HG02623 (cell line): Measurements from ENCODE around the gene RIN1.

Source experiments
- ATAC-seq: cut with Tn5 transposase; IDR thresholded peaks from one replicate; pipeline ENCODE4 v1.9.1; 2021; ENCODE audit warnings: moderate library complexity; ENCODE audit not compliant: unreplicated experiment

The RIN1 gene

GRCh38 chr11:66335531-66336233 is 552 bp downstream of the RIN1 start:
- ATAC-seq: no peak

- no peak for ATAC-seq
Observed at GRCh38 chr11:66334605-66335442, 1.4 kb downstream of the RIN1 start.

- no peak for ATAC-seq
Observed at GRCh38 chr11:66333896-66334604, 2.2 kb downstream of the RIN1 start.

- ATAC-seq: no peak
Observed at GRCh38 chr11:66333220-66333877, 2.9 kb downstream of the RIN1 start.

- no peak for ATAC-seq
Observed at GRCh38 chr11:66332371-66333219, 3.6 kb downstream of the RIN1 start.

GRCh38 chr11:66331542-66332370 is 4.5 kb downstream of the RIN1 start:
- ATAC-seq: no peak

GRCh38 chr11:66330931-66331330 is 5.3 kb downstream of the RIN1 start:
- ATAC-seq: no peak

- no peak for ATAC-seq
Observed at GRCh38 chr11:66329165-66329673, 7.0 kb downstream of the RIN1 start.

GRCh38 chr11:66328302-66329144 is 7.7 kb downstream of the RIN1 start:
- no peak for ATAC-seq

- no peak for ATAC-seq
Observed at GRCh38 chr11:66328031-66328301, 8.3 kb downstream of the RIN1 start.

- ATAC-seq: no peak
Observed at GRCh38 chr11:66327171-66328030, 8.8 kb downstream of the RIN1 start.

GRCh38 chr11:66326261-66327111 is 9.7 kb downstream of the RIN1 start:
- no peak for ATAC-seq

- ATAC-seq: no peak
Observed at GRCh38 chr11:66325263-66325671, 11.0 kb downstream of the RIN1 start.

- no peak for ATAC-seq
Observed at GRCh38 chr11:66324664-66325063, 11.6 kb downstream of the RIN1 start.

GRCh38 chr11:66323684-66324083 is 12.6 kb downstream of the RIN1 start:
- ATAC-seq: no peak

GRCh38 chr11:66322732-66323427 is 13.4 kb downstream of the RIN1 start:
- ATAC-seq: no peak
